Activated naive CD8-positive, alpha-beta T cell treated with anti-CD3 and anti-CD28 coated beads, Interleukin-2, amount 10 ng/mL, durations not matched to agents 7 days and 5 days (primary cell): Measurements from ENCODE around the gene CDS2. TPM values are rescaled to one million over a fixed set of nuclear protein-coding genes. Genes with fewer than 3 reads are reported as not detected.
"Not testable (repeated sequence)": the region's sequence is repeated elsewhere in the genome, so short reads cannot be mapped to it uniquely, and the experiment has no call there.

Experiments
- ATAC-seq: fragments of 150-1000 bp; cut with Tn5 transposase; one replicate; pipeline ENCODE4 v1.10.0; 2021; ENCODE audit warnings: low read depth, moderate library complexity
- POLR2A ChIA-PET: fragments of 350-600 bp; sonication (Branson Sonifier 250); formaldehyde crosslinking; loops from one replicate; lab custom pipeline; 2021; ENCODE audit warnings: antibody characterized with exemption; lab: Charles Lee
- DNase-seq: peaks from one replicate; pipeline ENCODE4 v3.0.0; 2021
- H3K27ac Mint-ChIP-seq: one replicate; pipeline ENCODE4 v1.8.0; 2022; ENCODE audit warnings: mild to moderate bottlenecking, mixed read lengths
- H3K27me3 Mint-ChIP-seq: one replicate; pipeline ENCODE4 v1.8.0; 2022; ENCODE audit warnings: mild to moderate bottlenecking, moderate library complexity, mixed read lengths
- H3K36me3 Mint-ChIP-seq: one replicate; pipeline ENCODE4 v1.8.0; 2021; ENCODE audit warnings: mild to moderate bottlenecking, mixed read lengths
- H3K4me1 Mint-ChIP-seq: one replicate; pipeline ENCODE4 v1.8.0; 2021; ENCODE audit warnings: mixed read lengths
- H3K4me3 Mint-ChIP-seq: one replicate; pipeline ENCODE4 v1.8.0; 2022; ENCODE audit warnings: mild to moderate bottlenecking, moderate library complexity, mixed read lengths
- H3K9me3 Mint-ChIP-seq: one replicate; pipeline ENCODE4 v1.8.0; 2021; ENCODE audit warnings: mixed read lengths
- total RNA-seq, 2 experiments: library from RNA; stranded (reverse); gene quantifications; one replicate each; pipeline ENCODE4 v1.2.3, GENCODE V29; 2021

The CDS2 gene
- total RNA-seq, 2 experiments from 2014 or later: 59.1 to 59.2 TPM

DNA sequence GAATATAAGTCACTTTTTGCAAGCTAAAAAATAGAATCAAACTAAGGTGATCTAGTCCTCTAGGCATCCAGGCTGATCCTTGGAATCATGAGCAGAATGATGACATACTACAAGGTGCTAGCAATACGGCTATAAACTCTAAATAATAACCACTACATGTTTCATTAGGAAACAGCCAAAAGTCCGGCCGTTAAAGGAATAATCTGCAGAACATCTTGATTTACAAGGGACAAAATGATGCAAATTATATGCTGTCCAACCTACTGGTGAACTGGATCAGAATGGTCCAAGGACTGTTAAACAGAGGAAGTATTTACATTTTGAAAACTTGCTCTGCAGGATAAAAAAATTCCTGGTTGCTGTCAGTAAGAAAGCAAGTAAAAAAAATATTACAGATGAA lies 26.9 kb upstream of the CDS2 start:
- ATAC-seq, H3K27me3 Mint-ChIP-seq, H3K27ac Mint-ChIP-seq, H3K9me3 Mint-ChIP-seq, H3K4me3 Mint-ChIP-seq, DNase-seq: not testable (repeated sequence)
- POLR2A ChIA-PET: interaction anchor here (1.8 kb wide), 1 partner anchor 43 kb away, joined by 8 read pairs; no protein-coding TSS in a partner anchor
- Mint-ChIP-seq H3K4me1 (peaks cover 11% of the 10 kb centered on the region), H3K36me3 (peaks cover 35% of the 10 kb centered on the region)

DNA sequence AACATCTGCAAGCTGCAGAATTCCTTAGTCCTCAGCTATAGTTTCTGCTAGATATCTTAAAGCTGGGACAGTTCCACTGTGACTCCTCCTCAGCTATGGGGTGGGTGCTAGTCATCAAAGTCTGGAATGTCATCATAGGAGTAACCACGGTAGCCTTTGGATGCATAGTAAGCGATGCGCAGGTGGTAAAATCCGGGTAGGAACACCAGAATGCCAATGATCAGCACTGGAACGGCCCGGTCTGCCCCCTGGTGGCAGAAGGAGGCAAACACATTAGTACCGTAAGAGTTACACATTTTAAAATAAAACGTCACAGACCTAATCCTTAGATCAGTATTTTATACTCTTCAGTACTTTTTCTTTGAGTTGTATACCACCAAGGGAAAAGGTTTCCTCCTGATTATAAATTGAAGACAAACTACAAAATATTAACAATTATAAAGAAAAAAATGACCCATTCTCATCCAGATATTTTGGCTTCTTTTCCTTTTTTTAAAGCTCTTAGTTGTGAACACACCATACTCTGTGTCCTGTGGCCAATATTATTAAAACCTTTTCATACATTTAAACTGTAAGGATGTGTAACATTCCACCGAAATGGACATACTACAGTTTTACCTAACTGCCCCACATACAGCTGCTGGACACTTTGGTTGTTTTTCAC lies 26.0 kb upstream of the CDS2 start:
- peak overlapping the region; percentile 36 for H3K27ac Mint-ChIP-seq
- no peaks in the 10 kb centered on the region for H3K27me3 Mint-ChIP-seq
- POLR2A ChIA-PET: interaction anchor here (0.6 to 2.0 kb wide), 3 partner anchors 36 to 48 kb away, joined by 4 to 8 read pairs (median 4); no protein-coding TSS in a partner anchor
- H3K4me3 Mint-ChIP-seq: no peak overlapping the region
- peaks cover 33% of the 10 kb centered on the region for H3K36me3 Mint-ChIP-seq
- DNase-seq: peak; percentile 78
- peak; percentile 61 for ATAC-seq
- no peaks in the 10 kb centered on the region for H3K9me3 Mint-ChIP-seq
- H3K4me1 Mint-ChIP-seq: peaks cover 11% of the 10 kb centered on the region

DNA sequence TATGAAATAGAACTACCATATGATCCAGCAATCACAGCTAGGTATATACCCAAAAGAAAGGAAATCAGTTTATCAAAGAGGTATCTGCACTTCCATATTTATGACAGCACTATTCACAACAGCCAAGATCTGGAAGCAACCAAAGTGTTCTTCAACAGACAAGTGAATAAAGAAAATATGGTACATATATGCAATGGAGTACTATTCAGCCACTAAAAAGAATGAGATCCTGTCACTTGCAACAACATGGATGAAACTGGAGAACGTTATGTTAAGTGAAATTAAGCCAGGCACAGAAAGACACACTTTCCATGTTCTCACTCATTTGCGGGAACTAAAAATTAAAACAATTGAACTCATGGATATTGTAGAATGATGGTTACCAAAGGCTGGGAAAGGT lies 22.3 kb upstream of the CDS2 start:
- no peak for ATAC-seq
- peaks cover 21% of the 10 kb centered on the region for H3K36me3 Mint-ChIP-seq

DNA sequence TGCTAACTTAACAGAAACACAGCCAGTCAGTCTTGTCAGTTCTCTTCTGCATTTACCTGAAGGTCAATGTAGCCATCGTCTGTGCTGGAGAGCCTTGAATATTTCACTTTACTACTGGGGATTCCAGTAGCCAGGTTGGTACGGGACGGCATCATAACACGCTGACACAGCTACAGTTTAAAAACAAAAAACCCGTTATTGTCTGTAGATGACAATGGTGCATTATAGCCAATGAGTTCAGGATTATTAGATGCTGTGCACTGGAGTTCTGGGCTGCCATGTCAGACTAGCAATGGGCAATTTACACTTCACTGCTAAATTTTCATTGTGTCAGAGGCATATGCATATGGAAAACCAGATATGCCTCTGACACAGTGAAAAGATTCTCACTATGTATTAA lies 17.5 kb upstream of the CDS2 start:
- Mint-ChIP-seq H3K9me3 (no peaks in the 10 kb centered on the region), H3K4me1 (peaks cover 12% of the 10 kb centered on the region), H3K27me3 (no peaks in the 10 kb centered on the region), H3K4me3 (no peak overlapping the region), H3K36me3 (peaks cover 8% of the 10 kb centered on the region), H3K27ac (no peak overlapping the region)
- no peak for ATAC-seq
- POLR2A ChIA-PET: no interaction called here
- no peak for DNase-seq

More for the DNA sequence above, 22.3 kb upstream of the CDS2 start:
- no peak overlapping the region for H3K27ac Mint-ChIP-seq
- no peaks in the 10 kb centered on the region for H3K9me3 Mint-ChIP-seq
- H3K27me3 Mint-ChIP-seq: no peaks in the 10 kb centered on the region
- H3K4me1 Mint-ChIP-seq: peaks cover 9% of the 10 kb centered on the region
- POLR2A ChIA-PET: no interaction called here
- no peak for DNase-seq
- no peak overlapping the region for H3K4me3 Mint-ChIP-seq

DNA sequence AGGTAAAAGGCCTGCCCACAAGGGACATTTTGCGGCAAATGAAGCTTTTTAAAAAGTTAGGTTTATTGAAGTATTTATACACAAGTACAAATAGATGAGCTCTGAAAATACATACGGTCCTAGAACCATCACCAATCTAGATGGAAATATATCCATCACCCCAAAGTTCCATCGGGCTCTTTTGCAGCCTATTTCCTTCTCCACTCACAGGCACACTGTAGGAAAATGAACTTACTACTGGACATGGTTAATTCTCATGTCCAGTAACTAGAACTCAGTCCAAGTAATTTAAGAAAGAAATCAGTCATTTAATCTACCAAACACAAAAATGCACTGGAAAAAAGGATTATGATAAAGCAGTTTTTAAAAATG lies 13.2 kb upstream of the CDS2 start:
- Mint-ChIP-seq H3K4me1 (peaks cover 39% of the 10 kb centered on the region), H3K9me3 (no peaks in the 10 kb centered on the region), H3K4me3 (peak overlapping the region; percentile 94), H3K27ac (peak overlapping the region; percentile 94), H3K27me3 (no peaks in the 10 kb centered on the region), H3K36me3 (peaks cover 36% of the 10 kb centered on the region)
- POLR2A ChIA-PET: no interaction called here
- DNase-seq: no peak
- ATAC-seq: no peak

DNA sequence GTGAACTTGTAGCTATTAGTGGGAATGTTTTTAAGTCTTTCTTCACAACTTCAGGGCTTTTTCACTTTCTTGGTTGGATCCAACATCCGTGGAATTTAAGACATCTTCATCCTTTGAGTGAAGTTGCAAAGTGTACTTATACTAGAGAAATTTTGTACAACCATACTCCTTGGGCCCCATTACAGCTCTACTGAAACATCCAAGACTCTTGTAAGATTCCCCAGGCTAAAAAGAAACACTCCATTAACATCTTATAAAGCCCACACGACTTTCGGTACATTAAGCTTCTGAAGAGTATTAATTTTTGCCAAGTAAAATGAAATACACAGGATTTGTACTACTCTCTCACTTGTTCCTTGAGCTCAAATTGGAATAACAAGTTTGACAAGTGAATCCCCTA lies 12.4 kb upstream of the CDS2 start:
- no peaks in the 10 kb centered on the region for H3K9me3 Mint-ChIP-seq
- no peaks in the 10 kb centered on the region for H3K27me3 Mint-ChIP-seq
- peak overlapping the region; percentile 94 for H3K4me3 Mint-ChIP-seq
- peak overlapping the region; percentile 94 for H3K27ac Mint-ChIP-seq
- H3K36me3 Mint-ChIP-seq: peaks cover 39% of the 10 kb centered on the region
- POLR2A ChIA-PET: interaction anchor here (0.5 kb wide), 1 partner anchor 63 kb away, joined by 4 read pairs; no protein-coding TSS in a partner anchor
- ATAC-seq (no peak), DNase-seq (no peak)
- H3K4me1 Mint-ChIP-seq: peaks cover 39% of the 10 kb centered on the region

DNA sequence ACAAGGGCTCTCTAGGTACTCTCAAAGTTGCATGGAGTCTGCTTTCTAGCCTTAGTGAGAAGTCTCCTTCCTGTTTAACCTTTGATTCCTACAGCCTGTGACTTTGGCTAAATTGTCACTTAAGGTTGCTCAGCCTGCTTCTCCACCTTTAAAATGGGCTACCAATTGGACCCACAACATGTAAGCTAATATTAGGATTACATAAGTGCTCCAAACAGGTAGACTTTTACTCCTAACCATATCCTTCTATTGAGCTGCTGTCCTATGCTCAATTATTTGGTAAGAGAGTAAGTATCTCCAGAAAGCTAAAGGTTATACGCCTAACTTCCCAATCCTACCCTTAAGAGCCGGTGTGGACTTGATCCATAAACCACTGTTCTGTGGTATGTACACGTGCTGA lies 9.9 kb upstream of the CDS2 start:
- Mint-ChIP-seq H3K4me1 (peaks cover 51% of the 10 kb centered on the region), H3K4me3 (peak overlapping the region; percentile 96), H3K9me3 (no peaks in the 10 kb centered on the region), H3K36me3 (peaks cover 39% of the 10 kb centered on the region), H3K27ac (peak overlapping the region; percentile 73), H3K27me3 (no peaks in the 10 kb centered on the region)
- POLR2A ChIA-PET: interaction anchor here (1.7 kb wide), 1 partner anchor 305 kb away, joined by 4 read pairs; no protein-coding TSS in a partner anchor
- DNase-seq (no peak), ATAC-seq (no peak)

DNA sequence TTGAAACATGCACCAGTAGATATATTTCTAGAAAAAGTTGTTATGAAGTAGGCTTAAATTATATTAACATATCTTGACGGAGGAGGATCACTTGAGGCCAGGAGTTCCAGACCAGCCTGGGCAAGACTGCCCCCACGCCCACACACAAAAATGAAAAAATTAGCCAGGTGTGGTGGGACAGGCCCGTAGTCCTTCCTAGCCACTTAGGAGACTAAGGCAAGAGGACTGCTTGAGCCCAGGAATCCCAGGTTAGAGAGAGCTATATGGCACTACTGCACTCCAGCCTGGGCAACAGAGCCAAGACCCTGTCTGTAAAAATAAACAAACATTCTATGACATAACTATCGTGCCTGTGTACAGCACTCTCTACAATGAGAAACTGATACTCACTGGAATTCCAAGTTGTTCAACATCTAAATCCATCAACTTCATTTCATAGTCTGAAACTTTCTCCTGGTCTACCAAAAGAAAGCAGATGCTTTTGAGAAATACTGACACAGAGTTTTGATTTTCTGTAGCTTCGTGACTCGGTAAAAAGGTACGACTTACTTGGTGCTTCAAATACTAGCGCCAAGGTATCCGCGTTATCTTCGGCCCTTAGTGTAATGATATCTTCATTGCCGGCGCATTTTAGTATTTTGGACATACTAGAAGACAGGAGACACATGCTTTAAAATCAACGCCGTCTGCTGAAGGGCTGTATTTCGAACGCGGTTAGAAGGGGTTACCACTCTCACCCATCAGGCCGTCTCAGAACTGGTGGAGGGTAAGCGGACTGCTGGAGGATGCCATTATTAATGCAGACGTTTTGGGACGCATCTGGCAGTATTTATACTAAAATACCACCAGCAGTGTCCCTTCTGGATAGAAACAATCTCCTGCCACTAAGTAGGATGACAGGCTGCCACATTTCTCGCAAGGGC lies 8.3 kb upstream of the CDS2 start:
- ATAC-seq: no peak
- H3K9me3 Mint-ChIP-seq: no peaks in the 10 kb centered on the region
- no peaks in the 10 kb centered on the region for H3K27me3 Mint-ChIP-seq
- peaks cover 52% of the 10 kb centered on the region for H3K4me1 Mint-ChIP-seq
- peaks cover 40% of the 10 kb centered on the region for H3K36me3 Mint-ChIP-seq
- no peak for DNase-seq
- H3K4me3 Mint-ChIP-seq: peak overlapping the region; percentile 96
- POLR2A ChIA-PET: interaction anchor here (0.8 to 2.1 kb wide), 11 partner anchors 8 to 307 kb away, joined by 3 to 10 read pairs (median 4); partner anchors contain the start of gene CDS2
- peak overlapping the region; percentile 97 for H3K27ac Mint-ChIP-seq

DNA sequence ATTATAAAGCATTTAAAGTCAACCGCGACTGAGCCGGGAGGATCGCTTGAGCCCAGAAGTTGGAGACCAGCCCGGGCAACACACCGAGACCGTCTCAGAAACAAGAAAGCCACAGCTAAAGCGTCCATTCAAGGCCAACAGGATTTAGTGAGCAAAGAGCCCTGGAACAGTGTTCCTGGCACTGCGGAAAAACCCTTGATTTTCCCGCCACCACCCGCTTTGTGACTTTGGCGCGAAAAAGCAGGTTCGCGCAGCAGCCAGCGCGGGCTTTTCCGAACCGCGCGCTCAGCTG lies 7.7 kb upstream of the CDS2 start:
- no peak for ATAC-seq
- Mint-ChIP-seq H3K27ac (peak overlapping the region; percentile 97), H3K4me1 (peaks cover 49% of the 10 kb centered on the region), H3K36me3 (peaks cover 40% of the 10 kb centered on the region), H3K27me3 (no peaks in the 10 kb centered on the region), H3K9me3 (no peaks in the 10 kb centered on the region), H3K4me3 (peak overlapping the region; percentile 96)
- DNase-seq: no peak
- POLR2A ChIA-PET: interaction anchor here (0.8 to 2.1 kb wide), 14 partner anchors 8 to 434 kb away, joined by 3 to 10 read pairs (median 4); no protein-coding TSS in a partner anchor

DNA sequence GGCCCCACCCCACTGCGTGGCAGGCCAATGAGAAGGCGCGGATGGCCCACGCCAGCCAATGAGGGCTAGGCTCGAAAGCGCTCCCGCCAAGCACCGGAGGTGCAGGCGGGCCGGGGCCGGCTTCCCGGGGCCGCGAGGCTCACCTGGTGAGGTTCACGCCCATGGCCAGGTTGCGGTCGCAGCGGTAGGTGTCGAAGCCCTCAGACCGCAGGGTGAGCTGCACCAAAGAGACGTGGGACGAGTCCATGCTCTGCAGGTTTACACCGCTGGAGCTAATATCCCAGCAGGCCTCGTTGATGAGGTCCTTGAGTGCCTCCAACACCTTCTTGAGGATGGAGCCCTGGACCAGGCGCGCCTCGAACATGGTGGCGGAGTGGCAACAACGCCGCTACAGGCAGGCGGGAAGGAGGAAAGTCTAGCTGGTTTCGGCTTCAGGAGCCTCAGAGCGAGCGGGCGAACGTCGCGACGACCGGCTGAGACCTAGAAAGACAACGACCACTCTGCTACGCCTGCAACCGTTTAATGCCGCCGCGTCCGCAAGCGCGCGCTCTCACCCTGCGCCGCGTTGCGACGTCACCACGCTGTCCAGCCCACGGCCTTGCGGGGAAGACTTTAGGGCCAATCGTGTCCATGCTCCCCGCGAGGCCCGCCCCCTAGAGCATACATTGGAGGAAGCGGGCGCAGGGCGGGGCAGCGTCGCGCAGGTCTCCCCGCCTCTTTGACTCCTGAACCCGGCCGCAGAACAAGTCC lies 7.2 kb upstream of the CDS2 start, which contains the start of gene PCNA:
Gene PCNA, minus strand, starts transcription at position 524 of the 750 bp plus-strand sequence. Its CDS starts 160 bp downstream, at position 364.
- POLR2A ChIA-PET: interaction anchor here (0.7 to 2.1 kb wide), 18 partner anchors 9 to 435 kb away, joined by 3 to 10 read pairs (median 4); no protein-coding TSS in a partner anchor
- no peaks in the 10 kb centered on the region for H3K27me3 Mint-ChIP-seq
- no peaks in the 10 kb centered on the region for H3K9me3 Mint-ChIP-seq
- peak; percentile 90 for ATAC-seq
- DNase-seq: peak; percentile 97
- H3K4me3 Mint-ChIP-seq: peak within 1 kb of the TSS; percentile 96
- H3K36me3 Mint-ChIP-seq: peaks cover 36% of the 10 kb centered on the region
- peak within 1 kb of the TSS; percentile 97 for H3K27ac Mint-ChIP-seq
- H3K4me1 Mint-ChIP-seq: peaks cover 45% of the 10 kb centered on the region

DNA sequence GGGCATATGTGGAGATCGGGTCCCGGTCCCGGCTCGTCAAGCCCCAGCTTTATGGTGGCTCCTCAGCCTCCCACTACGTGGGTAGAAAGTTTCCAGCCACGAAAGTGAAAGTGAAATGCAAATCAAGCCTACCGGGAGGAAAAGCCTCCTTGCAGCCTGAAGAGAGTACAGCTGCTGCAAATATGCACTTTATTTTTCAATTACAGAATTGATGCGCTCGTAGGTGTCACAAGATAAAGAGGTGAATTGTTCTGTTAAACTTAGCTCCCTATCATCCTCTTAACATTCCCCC lies 6.7 kb upstream of the CDS2 start:
- H3K4me3 Mint-ChIP-seq: peak overlapping the region; percentile 96
- peak overlapping the region; percentile 97 for H3K27ac Mint-ChIP-seq
- H3K27me3 Mint-ChIP-seq: no peaks in the 10 kb centered on the region
- ATAC-seq: no peak
- H3K9me3 Mint-ChIP-seq: no peaks in the 10 kb centered on the region
- H3K4me1 Mint-ChIP-seq: peaks cover 40% of the 10 kb centered on the region
- DNase-seq: no peak
- POLR2A ChIA-PET: interaction anchor here (0.7 to 2.1 kb wide), 12 partner anchors 8 to 435 kb away, joined by 3 to 10 read pairs (median 4); no protein-coding TSS in a partner anchor
- peaks cover 31% of the 10 kb centered on the region for H3K36me3 Mint-ChIP-seq

DNA sequence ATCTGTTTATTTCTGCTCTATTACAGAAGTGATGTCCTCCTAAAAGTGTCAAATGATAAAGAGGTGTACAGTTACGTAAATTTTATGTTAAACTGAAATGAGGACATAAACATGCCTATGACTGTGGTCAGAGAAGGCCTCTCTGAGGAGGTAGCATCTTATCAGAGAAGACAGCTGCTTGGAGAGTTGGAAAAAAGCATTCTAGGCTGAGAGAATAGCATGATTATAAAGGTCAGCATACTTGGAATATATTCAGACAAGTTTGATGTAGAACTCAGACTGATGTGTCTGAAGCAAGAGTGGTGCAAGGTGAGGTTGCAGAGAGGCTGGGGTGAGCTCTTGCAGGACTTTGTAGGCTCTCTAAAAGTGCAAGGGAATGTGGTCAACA lies 3.9 kb upstream of the CDS2 start:
- Mint-ChIP-seq H3K27me3 (no peaks in the 10 kb centered on the region), H3K27ac (no peak overlapping the region), H3K4me1 (peaks cover 28% of the 10 kb centered on the region), H3K4me3 (no peak overlapping the region), H3K9me3 (no peaks in the 10 kb centered on the region), H3K36me3 (peaks cover 16% of the 10 kb centered on the region)
- DNase-seq: no peak
- POLR2A ChIA-PET: no interaction called here
- ATAC-seq: no peak
